Cardiac fibroblast (primary cell): ENCODE data around the gene FAM124B.
"Not testable (repeated sequence)": the region's sequence is repeated elsewhere in the genome, so short reads cannot be mapped to it uniquely, and the experiment has no call there.

Experiments used
- DNase-seq, 2 donors: peaks; one replicate each; pipeline versions ENCODE4 v3.0.0 to v3.0.0-alpha.2; 2010; ENCODE audit warnings: low read depth in 2 of 2
- H3K4me3 ChIP-seq, 2 donors: replicated peaks in 1 of 2; 1 replicate in 1 of 2; 2 replicates in 1 of 2; pipeline ENCODE4 v1.5.1; 2011; ENCODE audit warnings: low read depth in 2 of 2, low read length in 2 of 2, mild to moderate bottlenecking in 2 of 2, moderate library complexity in 1 of 2
- CTCF ChIP-seq: IDR thresholded peaks from one replicate; pipeline ENCODE4 v1.5.1; 2011; ENCODE audit warnings: low read depth, mild to moderate bottlenecking, low read length, inconsistent platforms

Gene FAM124B

GRCh38 chr2:224398289-224398688 is 3.6 kb downstream of the FAM124B start:
- no peak overlapping the region for H3K4me3 ChIP-seq

GRCh38 chr2:224397100-224397499 is 4.8 kb downstream of the FAM124B start:
- not testable (repeated sequence) for H3K4me3 ChIP-seq, DNase-seq

More at GRCh38 chr2:224398289-224398688, 3.6 kb downstream of the FAM124B start:
- no peak for TF ChIP-seq CTCF
- DNase-seq: no peak

- H3K4me3 ChIP-seq: no peak overlapping the region
- DNase-seq: no peak
- no peak for TF ChIP-seq CTCF
Measured at GRCh38 chr2:224395620-224396390, 6.1 kb downstream of the FAM124B start.

GRCh38 chr2:224393157-224393872 is 8.6 kb downstream of the FAM124B start:
- no peak for DNase-seq
- no peak overlapping the region for H3K4me3 ChIP-seq
- no peak for TF ChIP-seq CTCF

- no peak for TF ChIP-seq CTCF
- H3K4me3 ChIP-seq: no peak overlapping the region
- DNase-seq: no peak
Measured at GRCh38 chr2:224392545-224392944, 9.4 kb downstream of the FAM124B start.

GRCh38 chr2:224389317-224389716 is 12.6 kb downstream of the FAM124B start:
- no peak for TF ChIP-seq CTCF
- DNase-seq: no peak
- H3K4me3 ChIP-seq: no peak overlapping the region

- TF ChIP-seq CTCF: no peak
Measured at GRCh38 chr2:224386876-224387275, 15.0 kb downstream of the FAM124B start.

More at GRCh38 chr2:224386876-224387275, 15.0 kb downstream of the FAM124B start:
- H3K4me3 ChIP-seq: no peak overlapping the region
- DNase-seq: no peak
